Adrenal gland (tissue), 12 donors: ENCODE results near the gene TMEM94. TPM values are rescaled to one million over a fixed set of nuclear protein-coding genes. Genes with fewer than 3 reads are reported as not detected.
A peak's percentile ranks its signal among the peaks of the same experiment; 100 is the strongest.

Source experiments
- DNase-seq, 7 donors: peaks; one replicate each; pipeline ENCODE4 v3.0.0-alpha.2; 2019 to 2020
- H3K27ac ChIP-seq, 5 donors: fragments of 200-600 bp; sonication (generic) in 4 of 5; 1 replicate in 3 of 5; 2 replicates in 2 of 5; pipeline versions ENCODE4 v1.5.1 to v1.8.0; 2016 to 2020; ENCODE audit warnings: mild to moderate bottlenecking in 1 of 5
- H3K27me3 ChIP-seq: fragments of 200-600 bp; 2 replicates; pipeline ENCODE4 v1.8.0; 2021
- H3K36me3 ChIP-seq, 2 donors: fragments of 200-600 bp; replicated peaks in 1 of 2; 1 replicate in 1 of 2; 2 replicates in 1 of 2; pipeline versions ENCODE4 v1.5.1 to v1.8.0; 2018 to 2022
- H3K4me1 ChIP-seq, 2 donors: fragments of 200-600 bp; replicated peaks in 1 of 2; 1 replicate in 1 of 2; 2 replicates in 1 of 2; pipeline versions ENCODE4 v1.5.1 to v1.8.0; 2018 to 2021
- H3K4me3 ChIP-seq, 4 donors: fragments of 200-600 bp; sonication (generic) in 3 of 4; one replicate each; pipeline ENCODE4 v1.5.1; 2016 to 2018
- H3K9me3 ChIP-seq, 3 donors: fragments of 200-600 bp; sonication (generic) in 1 of 3; replicated peaks in 1 of 3; 1 replicate in 2 of 3; 2 replicates in 1 of 3; pipeline versions ENCODE4 v1.5.1 to v1.8.0; 2016 to 2021
- POLR2A ChIP-seq, 2 donors: fragments of 450-650 bp; IDR thresholded peaks; one replicate each; pipeline ENCODE4 v1.6.1; 2017; ENCODE audit warnings: antibody characterized with exemption in 2 of 2, mild to moderate bottlenecking in 2 of 2, moderate library complexity in 1 of 2
- WGBS, 4 donors: extraction: QIAGEN DNeasy Blood & Tissue Kit in 2 of 4; methylation state at CpG; one replicate each; pipeline versions ENCODE4 v1.1.5 to v1.1.7; 2013 to 2017; 5-methylcytosine and 5-hydroxymethylcytosine counted together
- intact Hi-C, 2 donors: fragments of 100-400 bp; cut with DNase I; formaldehyde crosslinking; loops; one replicate each; pipeline versions ENCODE4 v1.14.1 to v1.15.0; 2022 to 2023
- polyA plus RNA-seq, 3 donors: library from polyadenylated mRNA; stranded (reverse); fragments of 200-250 nt in 2 of 3; fragments of 350-450 nt in 1 of 3; fragmentation: Illumina TruSeq in 1 of 3; extraction: RNeasy Lipid Tissue Mini Kit (QIAGEN cat#74804) in 1 of 3; gene quantifications; one replicate each; pipeline ENCODE4 v1.2.3, GENCODE V29; 2013 to 2014
- total RNA-seq, 9 donors: library from RNA; depleted of rRNA in 4 of 9; stranded (reverse); fragments of >200 nt in 4 of 9; fragments of 120-200 nt in 1 of 9; fragmentation: NEBNext Ultra II Directional in 1 of 9; extraction: Animal tissue kit (Norgen Biotek cat#: 25700) in 1 of 9; gene quantifications; one replicate each; pipeline versions ENCODE4 v1.1.0 to v1.2.4, GENCODE V29; 2013 to 2023
- TF ChIP-seq, protein P1 (sequence below), 6 experiments: fragments of 450-650 bp in 4 of 6; fragments of 200-600 bp in 2 of 6; sonication (generic) in 1 of 6; IDR thresholded peaks; 1 replicate in 5 of 6; 2 replicates in 1 of 6; pipeline versions ENCODE4 v1.5.1 to v1.8.0; 2016 to 2021; ENCODE audit warnings: antibody characterized with exemption in 6 of 6, mild to moderate bottlenecking in 2 of 6, moderate library complexity in 1 of 6
- donor health status: healthy with polysubstance abuse.
- donor health status: Bipolar disorder and iron deficiency.
- donor health status: DM: yes; HTN: yes; CAD: no.
- donor health status: DM: no; HTN: no; CAD: no.
- donor health status: DM: no; HTN: no; CAD: no.
- donor health status: DM: yes; HTN: yes; CAD: no.

The TMEM94 gene
- total and polyA plus RNA-seq, 12 donors = 65.2 to 245 (median 167) TPM

DNA sequence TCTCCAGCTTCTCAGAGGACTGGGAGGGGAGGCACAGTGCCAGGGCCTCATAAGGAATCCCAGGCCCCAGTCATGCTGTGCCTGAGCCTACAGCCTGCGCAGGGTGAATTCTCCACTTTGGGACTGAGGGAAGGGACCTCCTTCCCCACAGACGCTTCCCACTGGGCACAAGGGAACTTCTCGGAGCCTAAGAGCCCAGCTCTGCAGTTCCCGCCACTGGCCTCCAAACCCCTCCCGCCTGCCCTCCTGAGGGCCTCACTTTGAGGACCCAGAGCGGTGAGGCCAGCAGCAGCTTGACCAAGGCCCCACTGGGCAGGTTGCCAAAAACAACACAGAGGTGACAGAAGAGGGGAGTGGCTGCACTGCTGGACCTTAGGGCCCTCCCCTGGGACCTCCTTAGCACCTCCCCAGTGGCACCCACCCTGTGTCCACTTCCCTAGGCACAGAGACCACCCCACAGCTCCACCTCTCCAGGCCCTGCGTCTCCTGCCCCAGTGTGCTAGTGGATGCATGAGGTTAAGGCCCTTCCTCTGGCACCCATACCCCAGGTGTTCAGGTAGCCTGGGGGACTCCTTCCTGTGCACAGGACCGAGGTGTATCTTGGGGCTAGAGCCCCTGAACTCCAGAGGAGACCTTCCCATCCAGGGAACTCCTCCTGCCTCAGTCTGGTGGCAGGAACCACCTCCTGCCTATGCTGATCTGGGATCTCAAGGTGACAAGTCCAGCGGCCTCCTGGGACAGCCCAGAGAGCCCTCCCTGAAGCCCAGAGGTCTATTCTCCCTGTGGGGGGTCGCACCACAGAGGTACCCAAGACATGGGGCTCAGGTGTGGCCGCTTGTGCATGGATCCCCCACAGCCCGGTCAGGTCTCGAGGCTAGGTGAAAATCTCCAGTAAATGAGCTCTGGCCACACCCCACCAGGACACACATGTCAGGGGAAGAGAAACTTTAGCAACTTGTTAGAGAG is 55.5 kb downstream of the TMEM94 start:
- Histone ChIP-seq H3K4me3 (peak overlapping the region in 1 of 4 donors; percentile 28), H3K36me3 (peaks cover 0 to 12% of the 10 kb centered on the region in 2 donors), H3K27me3 (no peaks in the 10 kb centered on the region), H3K27ac (peak overlapping the region in 3 of 5 donors; percentile 21 to 93 (median 86)), H3K9me3 (no peaks in the 10 kb centered on the region), H3K4me1 (peaks cover 26 to 59% of the 10 kb centered on the region in 2 donors)
- TF ChIP-seq POLR2A (IDR thresholded peaks at IDR 0.05) = no peak
- TF ChIP-seq, protein P1, sequence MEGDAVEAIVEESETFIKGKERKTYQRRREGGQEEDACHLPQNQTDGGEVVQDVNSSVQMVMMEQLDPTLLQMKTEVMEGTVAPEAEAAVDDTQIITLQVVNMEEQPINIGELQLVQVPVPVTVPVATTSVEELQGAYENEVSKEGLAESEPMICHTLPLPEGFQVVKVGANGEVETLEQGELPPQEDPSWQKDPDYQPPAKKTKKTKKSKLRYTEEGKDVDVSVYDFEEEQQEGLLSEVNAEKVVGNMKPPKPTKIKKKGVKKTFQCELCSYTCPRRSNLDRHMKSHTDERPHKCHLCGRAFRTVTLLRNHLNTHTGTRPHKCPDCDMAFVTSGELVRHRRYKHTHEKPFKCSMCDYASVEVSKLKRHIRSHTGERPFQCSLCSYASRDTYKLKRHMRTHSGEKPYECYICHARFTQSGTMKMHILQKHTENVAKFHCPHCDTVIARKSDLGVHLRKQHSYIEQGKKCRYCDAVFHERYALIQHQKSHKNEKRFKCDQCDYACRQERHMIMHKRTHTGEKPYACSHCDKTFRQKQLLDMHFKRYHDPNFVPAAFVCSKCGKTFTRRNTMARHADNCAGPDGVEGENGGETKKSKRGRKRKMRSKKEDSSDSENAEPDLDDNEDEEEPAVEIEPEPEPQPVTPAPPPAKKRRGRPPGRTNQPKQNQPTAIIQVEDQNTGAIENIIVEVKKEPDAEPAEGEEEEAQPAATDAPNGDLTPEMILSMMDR (IDR thresholded peaks at IDR 0.05) = no peak
- intact Hi-C loops = loop anchor here in 1 of 2 donors (5.0 to 10.0 kb wide), 2 partner anchors 35 to 187 kb away; no protein-coding TSS in a partner anchor
- 46 to 57% (median 52%) methylated on average over 8 to 13 of the region's 13 CpGs for whole genome bisulfite sequencing, 4 donors
- peak in 6 of 7 donors; percentile 59 to 75 (median 71) for DNase-seq

DNA sequence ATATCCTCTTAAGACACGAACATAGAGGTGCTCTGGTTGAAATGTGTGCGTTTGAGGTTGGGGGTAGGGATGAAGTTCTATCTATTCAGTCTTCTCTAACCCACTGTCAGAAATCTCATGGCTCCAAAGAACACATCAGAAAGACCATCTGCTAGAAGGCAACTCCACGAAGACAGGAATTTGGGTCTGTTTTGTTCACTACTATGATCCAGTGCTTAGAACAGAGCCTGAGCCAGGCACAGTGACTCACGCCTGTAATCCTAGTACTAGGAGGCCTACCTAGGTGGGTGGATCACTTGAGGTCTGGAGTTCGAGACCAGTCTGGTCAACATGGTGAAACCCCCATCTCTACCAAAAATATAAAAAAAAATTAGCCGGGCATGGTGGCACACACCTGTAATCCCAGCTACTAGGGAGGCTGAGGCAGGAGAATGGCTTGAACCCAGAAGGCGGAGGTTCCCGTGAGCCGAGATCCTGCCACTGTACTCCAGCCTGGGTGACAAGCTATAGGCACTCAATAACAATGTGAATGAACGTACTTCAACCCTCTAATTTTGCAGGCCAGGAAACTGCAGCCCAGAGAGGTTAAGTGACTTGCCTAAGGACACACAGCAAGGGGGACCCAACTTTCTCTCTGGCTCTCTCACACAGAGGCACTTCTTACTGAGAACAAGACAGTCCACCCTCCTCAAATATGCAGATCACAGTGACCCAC is 56.6 kb downstream of the TMEM94 start:
- intact Hi-C loops = loop anchor here in 1 of 2 donors (5.0 to 10.0 kb wide), 2 partner anchors 36 to 188 kb away; no protein-coding TSS in a partner anchor
- no peaks in the 10 kb centered on the region for H3K9me3 ChIP-seq
- WGBS, 4 donors = 53 to 71% (median 58%) methylated on average over 10 of the region's 10 CpGs
- peak overlapping the region in 1 of 4 donors; percentile 94 for H3K4me3 ChIP-seq
- peak in 1 of 7 donors; percentile 26 for DNase-seq
- TF ChIP-seq POLR2A (IDR thresholded peaks at IDR 0.05) = no peak
- TF ChIP-seq, protein P1 (IDR thresholded peaks at IDR 0.05) = no peak
- peak overlapping the region in 2 of 5 donors; percentile 86 to 93 for H3K27ac ChIP-seq
- H3K4me1 ChIP-seq = peaks cover 26 to 68% of the 10 kb centered on the region in 2 donors
- H3K36me3 ChIP-seq = peaks cover 0 to 8% of the 10 kb centered on the region in 2 donors
- H3K27me3 ChIP-seq = no peaks in the 10 kb centered on the region

DNA sequence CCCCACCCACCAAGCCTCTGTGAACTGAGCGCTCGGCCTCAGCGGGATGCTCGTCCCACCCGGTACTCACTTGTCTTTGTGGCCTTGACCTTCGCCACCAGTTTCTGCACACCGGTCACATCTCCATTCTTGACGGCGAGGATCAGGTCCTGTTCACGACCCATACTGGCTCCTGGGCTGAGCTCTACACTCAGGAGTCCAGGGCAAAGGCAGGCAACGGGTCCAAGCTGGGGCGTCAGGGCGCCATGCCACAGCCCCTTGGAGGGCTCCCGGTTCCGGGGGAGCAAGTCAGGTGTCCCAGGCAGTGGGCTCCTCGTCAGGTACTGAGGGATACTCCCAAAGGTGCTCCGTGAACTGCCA is 57.2 kb downstream of the TMEM94 start:
- TF ChIP-seq, protein P1 (IDR thresholded peaks at IDR 0.05) = no peak
- TF ChIP-seq POLR2A (IDR thresholded peaks at IDR 0.05) = no peak

More for the DNA sequence above, 57.2 kb downstream of the TMEM94 start:
- Histone ChIP-seq H3K27me3 (no peaks in the 10 kb centered on the region), H3K27ac (peak overlapping the region in 2 of 5 donors; percentile 86 to 93), H3K4me1 (peaks cover 26 to 68% of the 10 kb centered on the region in 2 donors), H3K9me3 (no peaks in the 10 kb centered on the region), H3K4me3 (peak overlapping the region in 2 of 4 donors; percentile 74 to 94), H3K36me3 (peaks cover 0 to 8% of the 10 kb centered on the region in 2 donors)
- DNase-seq = peak in 2 of 7 donors; percentile 30 to 36
- 44 to 61% (median 49%) methylated on average over 5 to 17 of the region's 17 CpGs for WGBS, 4 donors
- intact Hi-C loops = loop anchor here in 1 of 2 donors (5.0 to 10.0 kb wide), 2 partner anchors 36 to 189 kb away; no protein-coding TSS in a partner anchor
